Neural crest cell (in vitro differentiated cells): ENCODE results near the gene PTGR1. TPM values are rescaled to one million over a fixed set of nuclear protein-coding genes. Genes with fewer than 3 reads are reported as not detected.
"Not testable (repeated sequence)": the region's sequence is repeated elsewhere in the genome, so short reads cannot be mapped to it uniquely, and the experiment has no call there.

Experiments
- DNase-seq: peaks from one replicate; pipeline ENCODE4 v3.0.0; 2021; ENCODE audit warnings: low read depth, mixed read lengths, low spot score
- H3K27ac Mint-ChIP-seq: one replicate; pipeline ENCODE4 v1.8.0; 2021; ENCODE audit warnings: mild to moderate bottlenecking, mixed read lengths; ENCODE audit not compliant: unreplicated experiment
- H3K27me3 Mint-ChIP-seq: 2 replicates; pipeline ENCODE4 v1.8.0; 2021; ENCODE audit warnings: low read depth, mild to moderate bottlenecking, mixed read lengths
- H3K36me3 Mint-ChIP-seq: 2 replicates; pipeline ENCODE4 v1.8.0; 2021; ENCODE audit warnings: low read depth, mild to moderate bottlenecking, mixed read lengths
- H3K4me1 Mint-ChIP-seq: 2 replicates; pipeline ENCODE4 v1.8.0; 2021; ENCODE audit warnings: mixed read lengths
- H3K4me3 Mint-ChIP-seq: one replicate; pipeline ENCODE4 v1.8.0; 2021; ENCODE audit warnings: mild to moderate bottlenecking, mixed read lengths
- H3K9me3 Mint-ChIP-seq: 2 replicates; pipeline ENCODE4 v1.8.0; 2021; ENCODE audit warnings: mixed read lengths
- CTCF ChIP-seq: fragments of 200-600 bp; sonication (generic); conservative IDR thresholded peaks from 2 replicates; pipeline ENCODE4 v1.5.0; 2021; ENCODE audit warnings: antibody characterized with exemption, mild to moderate bottlenecking
- total RNA-seq: library from RNA; stranded (reverse); gene quantifications from 2 replicates; pipeline ENCODE4 v1.2.1, GENCODE V29; 2021

Gene PTGR1
- total RNA-seq, 1 donor from 2014 or later: 51.5 TPM

DNA sequence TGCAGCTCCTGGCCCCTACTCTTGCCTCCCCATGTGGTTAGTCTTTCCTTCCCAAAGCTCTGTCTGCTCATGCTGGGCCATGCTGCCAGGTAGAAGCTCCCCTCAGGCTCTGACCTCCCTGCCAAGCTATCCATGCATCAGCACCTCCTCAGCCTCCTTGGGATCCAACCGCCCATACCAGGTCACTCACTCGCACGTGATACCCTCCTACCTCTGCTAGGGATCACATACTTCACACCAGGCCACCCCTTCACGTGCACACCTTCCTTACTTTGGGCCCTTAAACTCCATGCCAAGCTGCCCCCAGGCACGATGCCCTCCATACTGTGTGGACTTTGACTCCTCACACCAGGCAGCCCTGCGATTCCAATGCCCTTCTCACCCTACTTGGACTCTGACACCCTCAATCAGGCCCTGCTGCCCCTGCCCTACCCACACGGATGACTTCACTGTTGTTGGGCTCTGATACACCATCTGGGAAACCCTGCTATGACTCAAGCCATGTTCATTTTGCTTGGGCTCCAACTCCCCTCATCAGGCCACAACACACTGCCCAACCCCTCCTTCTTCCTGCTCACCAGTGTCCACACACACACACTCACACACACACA is 40.3 kb downstream of the PTGR1 start:
- peaks cover 57% of the 10 kb centered on the region for H3K36me3 Mint-ChIP-seq
- H3K27me3 Mint-ChIP-seq: no peaks in the 10 kb centered on the region
- no peak for TF ChIP-seq CTCF
- no peak for DNase-seq
- H3K4me1 Mint-ChIP-seq: no peaks in the 10 kb centered on the region
- peaks cover 24% of the 10 kb centered on the region for H3K9me3 Mint-ChIP-seq
- peak overlapping the region; percentile 13 for H3K27ac Mint-ChIP-seq
- peak overlapping the region; percentile 10 for H3K4me3 Mint-ChIP-seq

GRCh38 chr9:111555425-111555824 is 44.0 kb downstream of the PTGR1 start:
- DNase-seq, H3K4me3 Mint-ChIP-seq, H3K27ac Mint-ChIP-seq, H3K27me3 Mint-ChIP-seq, H3K4me1 Mint-ChIP-seq: not testable (repeated sequence)
- H3K9me3 Mint-ChIP-seq: peaks cover 28% of the 10 kb centered on the region
- H3K36me3 Mint-ChIP-seq: peaks cover 66% of the 10 kb centered on the region

DNA sequence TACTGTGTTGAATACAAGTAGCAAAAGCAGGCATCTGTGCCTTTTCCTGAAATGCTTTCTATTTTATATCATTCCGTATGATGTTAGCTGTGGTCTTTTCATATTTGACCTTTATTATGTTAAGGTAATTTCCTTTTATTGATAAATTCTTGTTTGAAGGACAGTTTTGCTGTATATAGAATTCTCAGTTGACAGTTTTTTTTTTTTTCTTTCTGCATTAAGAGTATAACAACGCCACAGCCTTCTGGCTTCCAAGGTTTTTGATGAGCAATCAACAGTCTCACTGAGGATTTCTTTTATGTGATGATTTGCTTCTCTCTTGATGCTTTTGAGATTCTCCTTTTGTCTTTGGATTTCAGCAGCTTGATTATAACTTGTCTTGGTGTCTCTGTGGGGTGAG is 50.8 kb downstream of the PTGR1 start:
- Mint-ChIP-seq H3K4me1 (no peaks in the 10 kb centered on the region), H3K36me3 (peaks cover 81% of the 10 kb centered on the region), H3K9me3 (peaks cover 37% of the 10 kb centered on the region), H3K4me3 (no peak overlapping the region), H3K27me3 (no peaks in the 10 kb centered on the region), H3K27ac (no peak overlapping the region)
- DNase-seq: no peak
- TF ChIP-seq CTCF: no peak

DNA sequence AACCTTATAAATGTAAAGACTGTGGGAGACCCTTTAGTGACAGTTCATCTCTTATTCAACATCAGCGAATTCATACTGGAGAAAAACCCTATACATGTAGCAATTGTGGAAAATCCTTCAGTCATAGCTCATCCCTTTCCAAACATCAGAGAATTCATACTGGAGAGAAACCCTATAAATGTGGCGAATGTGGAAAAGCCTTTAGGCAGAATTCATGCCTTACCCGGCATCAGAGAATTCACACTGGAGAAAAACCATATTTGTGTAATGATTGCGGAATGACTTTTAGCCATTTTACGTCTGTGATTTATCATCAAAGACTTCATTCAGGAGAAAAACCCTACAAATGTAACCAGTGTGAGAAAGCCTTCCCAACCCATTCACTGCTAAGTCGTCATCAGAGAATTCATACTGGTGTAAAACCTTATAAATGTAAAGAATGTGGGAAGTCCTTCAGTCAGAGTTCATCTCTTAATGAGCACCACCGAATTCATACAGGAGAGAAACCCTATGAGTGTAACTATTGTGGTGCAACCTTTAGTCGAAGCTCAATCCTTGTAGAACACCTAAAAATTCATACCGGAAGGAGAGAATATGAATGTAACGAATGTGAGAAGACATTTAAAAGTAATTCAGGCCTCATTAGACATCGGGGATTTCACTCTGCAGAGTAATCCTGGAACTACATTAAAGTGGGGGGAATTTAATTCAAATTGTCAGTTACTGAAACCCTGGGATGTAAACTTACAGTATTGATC is 56.8 kb downstream of the PTGR1 start:
- Mint-ChIP-seq H3K27me3 (no peaks in the 10 kb centered on the region), H3K9me3 (peaks cover 45% of the 10 kb centered on the region), H3K27ac (no peak overlapping the region), H3K4me3 (no peak overlapping the region), H3K4me1 (no peaks in the 10 kb centered on the region), H3K36me3 (peaks cover 84% of the 10 kb centered on the region)
- TF ChIP-seq CTCF: no peak
- DNase-seq: no peak

GRCh38 chr9:111533099-111533790 is 66.2 kb downstream of the PTGR1 start:
- Mint-ChIP-seq H3K4me1 (peaks cover 12% of the 10 kb centered on the region), H3K9me3 (peaks cover 12% of the 10 kb centered on the region), H3K27me3 (no peaks in the 10 kb centered on the region), H3K4me3 (no peak overlapping the region), H3K36me3 (peaks cover 54% of the 10 kb centered on the region), H3K27ac (no peak overlapping the region)
- no peak for DNase-seq
- TF ChIP-seq CTCF: no peak

- Mint-ChIP-seq H3K36me3 (peaks cover 44% of the 10 kb centered on the region), H3K4me3 (no peak overlapping the region), H3K27ac (no peak overlapping the region), H3K27me3 (no peaks in the 10 kb centered on the region), H3K9me3 (peaks cover 9% of the 10 kb centered on the region), H3K4me1 (peaks cover 17% of the 10 kb centered on the region)
- TF ChIP-seq CTCF: no peak
- DNase-seq: no peak
These were observed 67.7 kb downstream of the PTGR1 start for GRCh38 chr9:111531716-111532115.
